Bronchial epithelial cell (primary cell): ENCODE results near the gene TRPV6. TPM values are rescaled to one million over a fixed set of nuclear protein-coding genes. Genes with fewer than 3 reads are reported as not detected.

Experiments
- DNase-seq: peaks from one replicate; pipeline ENCODE4 v3.0.0-alpha.2; 2010; ENCODE audit warnings: low read depth
- FAIRE-seq: peaks from 2 replicates; lab custom pipeline; 2011; peaks lifted over from hg19 to GRCh38; lab: Jason Lieb, UNC
- H3K27me3 ChIP-seq: 2 replicates; pipeline ENCODE4 v1.5.1; 2011; ENCODE audit warnings: low read length; ENCODE audit not compliant: control insufficient read depth, insufficient read depth
- H3K36me3 ChIP-seq: 2 replicates; pipeline ENCODE4 v1.5.1; 2011; ENCODE audit warnings: low read length; ENCODE audit not compliant: control insufficient read depth, insufficient read depth
- H3K4me3 ChIP-seq: 2 replicates; pipeline ENCODE4 v1.5.1; 2011; ENCODE audit warnings: mild to moderate bottlenecking, low read depth, low read length, control low read depth
- total RNA-seq: library from RNA; depleted of rRNA; stranded (reverse); fragments of >200 nt; gene quantifications from 2 replicates; pipeline ENCODE4 v1.2.1, GENCODE V29; 2014
- TF ChIP-seq, protein P1 (sequence below): IDR thresholded peaks from 2 replicates; pipeline ENCODE4 v1.5.1; 2011; ENCODE audit warnings: mild to moderate bottlenecking, moderate library complexity, low read length, control low read depth, inconsistent platforms; ENCODE audit not compliant: insufficient read depth, severe bottlenecking

TRPV6 gene
- total RNA-seq, 1 donor from 2014 or later: under 0.01 TPM

DNA sequence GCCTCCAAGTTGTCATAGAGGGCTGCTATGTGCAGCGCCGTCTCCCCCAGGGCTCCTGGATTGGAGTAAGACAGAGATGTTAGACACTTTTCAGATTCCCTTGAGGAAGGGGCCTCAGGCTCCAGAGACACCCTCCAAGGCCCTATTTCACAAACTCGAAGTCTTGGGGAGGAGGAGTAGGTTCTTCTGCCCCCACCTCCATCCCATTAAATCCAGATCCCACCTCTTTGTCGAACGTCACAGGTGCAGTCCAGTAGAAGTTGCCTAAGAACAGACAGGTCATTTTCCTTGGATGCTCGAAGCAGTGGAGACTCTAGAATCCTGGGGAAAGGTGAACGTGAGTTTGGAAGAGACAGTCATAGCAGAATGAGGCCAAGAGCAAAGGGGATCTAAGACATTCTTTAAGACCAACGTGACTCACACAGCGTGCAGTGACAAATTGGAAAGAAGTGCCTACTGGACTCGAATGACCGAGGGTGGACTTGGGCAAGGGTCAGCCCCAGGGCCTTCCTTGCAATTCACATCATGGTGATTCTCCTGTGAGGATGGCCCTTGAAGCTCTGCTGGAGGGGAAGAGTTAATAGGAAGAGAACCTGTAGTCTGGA is 44.7 kb upstream of the TRPV6 start:
- FAIRE-seq (no peak), DNase-seq (no peak)
- Histone ChIP-seq H3K4me3 (no peak overlapping the region), H3K27me3 (peaks cover 2% of the 10 kb centered on the region), H3K36me3 (no peaks in the 10 kb centered on the region)
- TF ChIP-seq, protein P1, sequence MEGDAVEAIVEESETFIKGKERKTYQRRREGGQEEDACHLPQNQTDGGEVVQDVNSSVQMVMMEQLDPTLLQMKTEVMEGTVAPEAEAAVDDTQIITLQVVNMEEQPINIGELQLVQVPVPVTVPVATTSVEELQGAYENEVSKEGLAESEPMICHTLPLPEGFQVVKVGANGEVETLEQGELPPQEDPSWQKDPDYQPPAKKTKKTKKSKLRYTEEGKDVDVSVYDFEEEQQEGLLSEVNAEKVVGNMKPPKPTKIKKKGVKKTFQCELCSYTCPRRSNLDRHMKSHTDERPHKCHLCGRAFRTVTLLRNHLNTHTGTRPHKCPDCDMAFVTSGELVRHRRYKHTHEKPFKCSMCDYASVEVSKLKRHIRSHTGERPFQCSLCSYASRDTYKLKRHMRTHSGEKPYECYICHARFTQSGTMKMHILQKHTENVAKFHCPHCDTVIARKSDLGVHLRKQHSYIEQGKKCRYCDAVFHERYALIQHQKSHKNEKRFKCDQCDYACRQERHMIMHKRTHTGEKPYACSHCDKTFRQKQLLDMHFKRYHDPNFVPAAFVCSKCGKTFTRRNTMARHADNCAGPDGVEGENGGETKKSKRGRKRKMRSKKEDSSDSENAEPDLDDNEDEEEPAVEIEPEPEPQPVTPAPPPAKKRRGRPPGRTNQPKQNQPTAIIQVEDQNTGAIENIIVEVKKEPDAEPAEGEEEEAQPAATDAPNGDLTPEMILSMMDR: no peak

DNA sequence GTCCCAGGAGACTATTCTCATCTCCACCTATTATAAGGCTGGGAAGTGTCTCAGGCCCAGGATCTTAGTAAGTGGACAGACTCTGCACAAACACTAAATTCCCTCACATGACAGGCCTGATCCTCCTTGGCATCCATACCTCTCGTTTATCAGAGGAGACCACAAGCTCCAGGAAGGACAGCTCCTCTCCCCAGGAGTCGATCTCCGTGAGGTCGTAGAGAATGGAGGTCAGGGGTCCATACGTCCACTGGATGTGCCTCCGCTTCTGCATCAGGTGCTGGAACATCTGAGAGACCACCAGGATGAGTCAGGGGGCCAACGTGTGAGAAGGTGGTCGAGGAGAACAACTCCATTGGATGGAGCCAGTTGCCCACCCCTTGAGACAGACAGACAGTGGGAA is 42.4 kb upstream of the TRPV6 start:
- Histone ChIP-seq H3K4me3 (no peak overlapping the region), H3K36me3 (no peaks in the 10 kb centered on the region), H3K27me3 (peaks cover 2% of the 10 kb centered on the region)
- TF ChIP-seq, protein P1: no peak
- DNase-seq (no peak), FAIRE-seq (no peak)

DNA sequence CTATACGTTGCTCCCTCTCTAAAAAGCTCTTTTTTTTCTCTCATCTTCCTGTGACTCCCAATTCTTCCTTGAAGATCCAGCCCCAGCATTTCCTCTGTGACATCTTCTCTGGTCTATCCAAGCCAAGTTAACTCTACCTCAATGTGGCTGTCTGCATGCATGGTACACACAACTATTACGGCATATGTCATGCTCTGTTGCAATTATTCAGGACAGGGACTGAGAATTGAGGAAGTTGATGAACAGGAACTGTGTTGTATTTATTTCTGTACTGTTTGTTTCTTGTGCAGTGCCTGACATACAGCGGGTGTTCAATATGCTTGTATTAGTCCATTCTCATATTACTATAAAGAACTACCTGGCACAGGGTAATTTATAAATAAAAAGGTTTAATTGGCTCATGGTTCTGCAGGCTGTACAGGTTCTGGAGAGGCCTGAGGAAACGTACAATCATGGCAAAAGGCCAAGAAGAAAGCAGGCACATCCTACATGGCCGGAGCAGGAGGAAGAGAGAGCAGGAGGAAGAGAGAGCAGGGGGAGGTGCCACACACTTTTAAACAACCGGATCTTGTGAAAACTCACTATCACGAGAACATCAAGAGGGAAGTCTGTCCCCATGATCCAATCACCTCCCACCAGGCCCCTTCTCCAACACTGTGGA is 41.7 kb upstream of the TRPV6 start:
- DNase-seq (no peak), FAIRE-seq (no peak)
- Histone ChIP-seq H3K36me3 (no peaks in the 10 kb centered on the region), H3K4me3 (no peak overlapping the region), H3K27me3 (no peaks in the 10 kb centered on the region)
- TF ChIP-seq, protein P1: no peak

DNA sequence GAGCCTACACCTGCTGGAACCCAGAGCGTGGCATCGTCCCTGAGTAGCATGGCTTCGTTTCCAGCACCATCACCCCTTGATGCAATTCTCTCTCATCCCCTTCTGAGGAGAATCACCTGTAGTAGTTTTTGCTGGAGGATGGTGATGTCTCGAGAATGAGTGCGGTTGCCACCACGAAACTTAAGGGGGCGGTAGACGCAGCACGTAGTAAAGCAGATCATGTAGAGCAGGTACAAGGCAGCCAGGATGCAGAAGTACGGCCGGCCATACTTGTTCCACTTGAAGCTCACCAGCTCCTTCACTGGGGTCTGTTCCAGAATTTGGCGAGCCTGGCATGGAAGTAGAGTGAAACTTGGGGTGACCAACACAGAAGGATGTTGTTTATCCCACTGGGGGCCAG is 39.9 kb upstream of the TRPV6 start:
- DNase-seq: no peak
- TF ChIP-seq, protein P1: no peak
- FAIRE-seq: no peak

DNA sequence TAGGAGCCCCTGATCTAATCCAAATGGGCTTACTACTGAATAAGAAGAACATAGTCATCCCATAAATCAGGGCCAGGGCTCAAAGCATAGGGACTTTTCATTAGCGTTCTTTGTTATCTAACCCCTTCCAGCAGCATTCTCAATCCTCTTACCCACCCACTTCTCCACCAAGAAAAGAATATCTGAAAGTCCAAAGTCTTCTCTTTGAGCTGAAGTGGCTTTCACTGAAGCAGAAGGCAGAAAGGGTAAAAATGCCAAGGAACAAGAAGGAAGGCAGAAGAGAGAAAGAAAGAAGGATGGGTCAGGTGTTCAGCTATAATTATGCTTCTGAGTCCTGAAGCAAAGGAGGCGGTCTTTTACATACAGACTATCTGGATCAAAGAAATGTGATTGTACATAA is 37.8 kb upstream of the TRPV6 start:
- Histone ChIP-seq H3K27me3 (no peaks in the 10 kb centered on the region), H3K36me3 (no peaks in the 10 kb centered on the region), H3K4me3 (no peak overlapping the region)
- FAIRE-seq (no peak), DNase-seq (no peak)
- TF ChIP-seq, protein P1: no peak

More for the DNA sequence above, 39.9 kb upstream of the TRPV6 start:
- Histone ChIP-seq H3K27me3 (no peaks in the 10 kb centered on the region), H3K4me3 (no peak overlapping the region), H3K36me3 (no peaks in the 10 kb centered on the region)

DNA sequence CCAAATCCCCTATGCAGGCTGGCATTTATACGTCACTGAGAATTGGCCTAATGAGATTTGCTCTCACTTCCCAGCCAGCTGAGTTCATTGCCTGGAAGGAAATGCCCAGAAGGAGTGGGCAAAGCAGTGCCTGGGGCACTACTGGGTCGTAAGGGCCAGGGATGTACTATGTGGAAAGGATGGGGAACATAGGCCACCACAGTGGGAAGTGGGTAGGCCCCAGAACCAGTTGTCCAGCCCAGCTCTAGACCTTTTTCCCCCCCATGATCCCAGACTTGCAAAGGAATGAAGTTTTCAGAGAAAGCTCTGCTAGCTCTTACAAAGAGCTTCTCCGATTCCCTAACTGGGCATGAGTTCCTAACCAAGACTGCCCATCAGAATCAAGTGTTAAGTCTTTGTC is 34.1 kb upstream of the TRPV6 start:
- Histone ChIP-seq H3K36me3 (no peaks in the 10 kb centered on the region), H3K4me3 (no peak overlapping the region), H3K27me3 (no peaks in the 10 kb centered on the region)
- DNase-seq: no peak
- TF ChIP-seq, protein P1: no peak
- no peak for FAIRE-seq
